Stomach (tissue), 4 donors: ENCODE data around the gene IQCM.

Experiments used
- CTCF ChIP-seq, 7 experiments: fragments of 450-650 bp in 4 of 7; fragments of 200-600 bp in 3 of 7; sonication (generic) in 3 of 7; IDR thresholded peaks; one replicate each; pipeline ENCODE4 v1.5.1; 2016 to 2019; ENCODE audit warnings: antibody characterized with exemption in 7 of 7, control low read depth in 2 of 7, mild to moderate bottlenecking in 1 of 7
- POLR2A ChIP-seq, 4 donors: fragments of 450-650 bp; IDR thresholded peaks; one replicate each; pipeline ENCODE4 v1.6.1; 2016; ENCODE audit warnings: antibody characterized with exemption in 4 of 4, control low read depth in 2 of 4, mild to moderate bottlenecking in 1 of 4, moderate library complexity in 1 of 4

GRCh38 chr4:149684516-149684915 lies 131.1 kb downstream of the IQCM start:
- TF ChIP-seq CTCF (IDR thresholded peaks at IDR 0.05) (no peak), POLR2A (IDR thresholded peaks at IDR 0.05) (no peak)
